GM18868 (cell line): ENCODE measurements around the gene MCIDAS.
A peak's percentile ranks its signal among the peaks of the same experiment; 100 is the strongest.

Experiments used
- ATAC-seq: cut with Tn5 transposase; IDR thresholded peaks from one replicate; pipeline ENCODE4 v1.9.1; 2021; ENCODE audit warnings: mild to moderate bottlenecking, moderate library complexity; ENCODE audit not compliant: unreplicated experiment

MCIDAS gene

DNA sequence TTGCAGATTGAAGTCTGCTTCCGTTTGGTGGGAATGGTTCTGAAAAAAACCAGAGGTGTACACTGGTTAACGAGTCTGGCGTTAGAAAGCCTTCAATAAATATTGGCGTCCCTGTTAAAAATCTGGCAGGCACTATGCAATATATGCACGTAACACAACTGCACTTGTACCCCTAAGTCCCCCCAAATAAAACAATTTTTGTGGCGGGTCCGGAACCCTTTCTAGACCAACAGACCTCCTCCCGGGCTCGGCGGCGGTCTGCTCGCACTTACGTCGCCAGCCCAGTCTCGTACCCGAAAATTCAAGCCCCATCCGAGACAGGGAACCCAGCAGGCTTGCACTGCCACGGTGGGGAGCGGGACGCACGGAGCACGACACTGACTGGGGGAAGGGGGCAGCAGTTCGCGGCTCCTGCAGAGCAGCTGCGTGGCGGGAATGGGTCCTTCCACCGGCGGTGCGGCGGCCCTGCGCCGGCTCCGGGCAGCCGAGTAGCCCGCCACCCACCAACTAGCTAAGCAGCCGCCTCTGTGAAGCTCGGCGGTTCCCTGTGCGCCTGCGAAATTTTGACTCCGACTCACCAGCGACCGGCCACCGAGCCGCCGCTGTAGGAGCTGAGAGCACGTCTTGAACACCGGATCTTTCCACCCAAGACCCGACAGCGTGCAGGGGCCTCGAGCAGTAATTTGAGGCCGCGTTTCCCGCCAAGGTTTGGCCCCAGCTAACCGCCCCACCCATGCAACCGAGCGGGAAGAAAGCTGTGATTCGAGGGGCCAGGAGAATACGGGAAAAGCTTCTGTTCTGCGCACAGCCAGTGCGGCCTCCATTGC, 3.9 kb downstream of the MCIDAS start:
- no peak for ATAC-seq

DNA sequence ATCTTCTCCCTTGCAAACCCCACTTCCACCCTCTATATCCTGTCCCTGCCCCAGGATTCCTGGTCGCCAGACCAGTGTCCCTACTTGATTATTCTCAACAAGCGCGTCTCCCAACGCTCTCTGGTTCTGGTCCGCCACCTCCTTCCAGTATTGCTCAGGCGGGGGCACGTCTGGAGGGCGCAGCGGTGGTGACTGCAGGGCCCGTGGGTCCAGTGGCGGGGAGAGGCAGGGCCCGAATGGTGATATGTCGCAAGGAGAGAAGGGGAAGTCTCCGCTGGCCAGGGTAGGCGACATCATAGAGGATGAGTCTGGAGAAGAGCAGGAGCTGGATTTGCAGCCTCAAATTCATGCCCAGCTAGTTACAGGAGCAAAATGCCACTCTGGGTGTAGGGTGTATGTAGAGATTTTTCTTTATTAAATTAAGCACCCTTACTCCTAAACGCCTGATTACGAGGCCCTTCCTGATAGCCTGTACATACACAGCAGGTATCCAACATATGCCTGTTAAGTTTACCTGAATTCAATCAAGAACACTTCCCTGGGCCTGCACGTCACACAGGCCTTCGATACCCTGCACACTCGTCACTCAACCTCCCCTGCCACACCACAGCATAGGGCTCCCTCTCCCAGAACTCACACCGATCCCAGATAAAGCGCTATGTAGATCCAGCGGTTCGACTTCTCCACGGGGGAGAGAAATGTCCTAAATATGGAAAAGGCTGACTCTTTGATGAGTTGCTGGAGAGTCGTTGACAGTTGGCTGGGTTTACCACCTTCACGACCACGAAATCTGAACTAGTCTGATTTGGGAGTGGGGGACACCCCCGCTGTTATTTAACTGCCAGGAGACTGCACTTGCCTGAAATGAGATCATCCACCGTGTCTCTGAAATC, 4.8 kb downstream of the MCIDAS start:
- no peak for ATAC-seq

DNA sequence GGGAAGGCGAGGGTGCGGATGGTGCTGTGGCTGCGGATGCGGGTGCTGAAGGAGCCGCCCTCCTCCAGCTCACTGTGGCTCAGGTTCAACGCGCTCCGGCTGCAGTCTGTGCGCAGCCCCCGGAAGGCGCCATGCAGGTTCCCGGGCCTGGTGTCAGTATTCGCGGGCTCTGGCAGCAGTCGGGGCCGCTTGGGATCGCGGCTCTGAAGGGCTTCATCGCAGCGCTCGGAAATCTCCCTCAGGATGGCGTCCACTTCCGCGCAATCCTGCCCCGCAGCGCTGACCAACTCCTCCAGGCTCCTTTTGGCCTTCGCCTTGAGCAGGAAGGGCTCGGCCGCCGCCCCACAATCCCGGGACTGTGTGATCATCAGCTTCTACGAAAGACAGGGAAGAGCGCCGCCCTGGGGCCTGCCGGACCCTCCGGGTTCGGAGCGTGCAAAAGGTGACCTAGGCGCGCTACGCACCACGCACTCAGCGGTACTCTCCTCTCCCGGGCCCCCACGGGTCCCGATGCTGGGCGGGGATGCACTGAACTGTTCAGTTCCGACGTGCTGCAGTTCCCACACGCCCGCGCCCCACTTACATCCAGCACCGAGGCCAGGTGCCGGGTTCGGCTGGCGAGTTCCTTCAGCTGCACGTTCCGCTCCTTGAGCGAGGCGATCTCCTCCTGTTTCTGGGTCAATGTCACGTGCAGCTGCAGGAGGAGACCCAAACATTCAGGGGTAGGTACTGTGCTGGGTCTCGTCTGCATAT, 6.5 kb downstream of the MCIDAS start:
- ATAC-seq, result no peak

DNA sequence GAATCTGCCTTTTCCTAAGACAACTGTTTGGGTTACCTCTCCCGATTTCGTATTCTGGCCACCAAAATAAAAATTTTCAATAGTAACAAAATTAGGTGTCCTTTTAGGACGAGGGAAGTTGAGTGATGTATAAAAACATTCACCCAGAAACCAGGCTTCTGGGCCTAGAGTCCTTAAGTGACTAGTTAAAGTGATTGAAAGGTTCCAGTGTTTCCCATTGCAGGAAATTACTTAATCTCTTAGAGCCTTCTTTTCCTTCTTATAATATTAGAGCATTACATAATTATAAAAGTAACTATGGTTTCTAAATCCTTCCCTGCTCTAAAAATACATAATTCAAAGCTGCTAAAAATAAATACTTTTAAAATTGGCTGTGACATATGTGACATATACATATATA, 7.3 kb downstream of the MCIDAS start:
- ATAC-seq, result no peak

DNA sequence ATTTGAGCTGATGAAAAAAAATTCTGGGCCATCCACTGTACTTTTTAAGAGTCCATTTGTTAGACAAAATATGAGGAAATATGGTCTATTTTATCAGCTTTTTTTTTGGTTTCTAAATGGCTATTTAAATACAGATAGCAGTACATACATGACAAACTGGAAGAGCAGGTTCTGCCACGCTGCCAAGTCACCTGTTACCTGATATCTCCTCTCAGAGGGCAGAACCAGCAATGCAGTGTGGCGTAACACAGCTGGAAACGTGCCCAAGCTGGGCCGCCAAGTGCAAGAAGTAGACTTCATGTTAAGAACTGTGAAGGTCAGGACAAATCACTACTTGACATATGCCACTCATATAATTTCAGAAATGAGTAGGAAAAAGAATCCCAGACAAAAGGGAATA, 8.1 kb downstream of the MCIDAS start:
- no peak for ATAC-seq

GRCh38 chr5:55211184-55211874, 15.8 kb downstream of the MCIDAS start:
- no peak for ATAC-seq

DNA sequence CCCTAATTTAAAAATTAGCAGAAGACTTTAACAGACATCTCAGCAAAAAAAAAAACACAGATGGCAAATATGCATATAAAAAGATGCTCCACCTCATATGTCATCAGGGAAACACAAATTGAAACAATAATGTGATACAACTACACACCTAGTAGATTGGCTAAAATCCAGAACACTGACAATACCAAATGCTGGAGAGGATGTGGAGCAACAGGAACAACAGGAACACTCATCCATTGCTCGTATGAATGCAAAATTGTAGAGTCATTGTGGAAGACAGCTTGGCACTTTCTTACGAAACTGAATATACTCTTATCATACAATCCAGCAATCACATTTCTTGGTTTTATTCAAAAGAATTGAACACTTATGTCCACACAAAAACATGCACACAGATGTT, 22.1 kb downstream of the MCIDAS start:
- ATAC-seq, result no peak

DNA sequence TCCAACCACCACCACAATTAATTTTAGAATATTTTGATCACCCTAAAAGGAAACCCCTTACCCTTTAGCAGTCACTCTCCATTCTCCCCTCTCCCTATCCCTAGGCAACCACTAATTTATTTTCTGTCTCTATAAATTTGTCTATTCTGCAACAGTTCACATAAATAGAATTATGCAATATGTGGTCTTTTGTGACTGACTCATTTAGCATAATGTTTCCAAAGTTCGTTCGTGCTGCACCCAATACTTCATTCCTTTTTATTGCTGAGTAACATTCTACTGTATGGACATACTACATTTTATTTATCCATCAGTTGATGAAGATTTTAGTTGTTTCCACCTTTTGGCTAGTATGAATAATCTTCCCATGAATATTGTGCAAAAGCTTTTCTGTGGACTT, 36.0 kb downstream of the MCIDAS start:
- no peak for ATAC-seq

DNA sequence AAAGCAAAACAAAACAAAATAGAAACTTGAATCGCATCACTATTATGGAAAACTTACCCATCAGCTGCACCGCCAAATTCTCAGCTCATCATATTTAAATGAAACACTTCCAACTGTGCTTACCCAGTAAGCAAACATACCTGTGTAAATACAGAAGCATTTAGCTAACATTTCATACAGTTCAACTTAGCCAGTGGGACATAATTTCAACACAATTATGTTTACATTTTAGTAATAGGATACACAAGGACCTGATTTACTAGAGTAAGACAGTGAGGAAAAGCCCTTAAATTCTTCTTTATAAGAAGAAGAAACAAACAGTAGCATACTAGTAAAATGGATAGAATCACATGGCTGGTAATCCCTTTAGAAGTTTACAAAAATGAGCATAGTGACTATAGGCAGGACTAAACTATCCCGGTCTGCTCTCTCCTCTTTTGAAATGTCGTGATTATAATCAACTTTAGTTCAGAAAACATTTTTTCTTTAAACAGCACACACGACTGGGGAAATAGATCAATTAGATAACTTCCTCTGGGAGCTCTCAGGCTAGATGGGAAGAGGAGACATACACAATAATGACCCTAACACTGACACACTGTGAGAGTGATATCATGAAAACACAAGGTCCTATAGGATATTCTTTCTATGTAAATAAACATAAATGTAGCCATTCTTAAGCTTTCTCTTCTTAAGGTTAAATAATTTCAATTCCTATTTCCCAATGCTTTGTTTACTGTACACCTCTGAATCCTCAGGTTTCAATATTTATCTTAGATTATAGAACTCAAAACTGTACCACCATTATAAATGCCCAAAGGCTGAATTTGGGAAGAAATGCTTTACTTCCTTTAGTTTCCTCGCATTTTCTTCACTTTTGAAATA, 38.2 kb downstream of the MCIDAS start:
- ATAC-seq, result no peak

DNA sequence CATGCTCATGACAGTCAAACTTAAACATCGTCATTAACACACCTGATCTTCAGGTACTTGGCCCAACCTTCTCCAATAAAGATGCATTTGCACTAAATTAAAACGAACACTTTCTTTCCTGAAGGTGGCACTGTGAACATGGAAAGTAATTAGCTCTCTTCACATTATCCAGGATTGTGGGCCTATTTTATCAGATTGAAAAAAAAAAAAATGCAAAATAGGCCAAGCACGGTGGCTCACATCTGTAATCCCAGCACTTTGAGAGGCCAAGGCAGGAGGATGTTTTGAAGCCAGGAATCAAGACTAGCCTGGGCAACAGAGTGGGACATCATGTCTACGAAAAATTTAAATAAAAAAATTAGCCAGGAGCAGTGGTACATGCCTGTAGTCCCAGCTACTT, 39.7 kb downstream of the MCIDAS start:
- no peak for ATAC-seq

- ATAC-seq, result no peak
These were observed 47.1 kb downstream of the MCIDAS start for GRCh38 chr5:55180016-55180415.

DNA sequence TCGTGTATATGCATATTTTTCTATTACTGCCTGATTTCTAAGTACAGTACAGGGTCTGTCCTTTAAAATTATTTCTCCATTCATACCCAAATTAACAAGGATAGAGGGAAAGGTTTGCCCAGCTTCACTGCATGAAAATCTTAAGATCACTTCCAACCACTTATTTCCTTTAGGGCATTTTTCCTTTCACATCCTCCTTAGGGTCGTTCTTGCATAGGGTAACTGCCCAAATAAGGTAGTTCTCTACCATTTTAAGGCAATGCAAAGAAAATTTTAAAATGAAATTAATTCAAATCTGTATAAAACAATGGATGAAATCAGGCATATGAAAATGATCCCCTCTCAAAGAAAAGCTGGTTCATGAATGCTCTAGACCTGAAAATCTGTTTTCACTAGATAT, 50.0 kb downstream of the MCIDAS start:
- ATAC-seq, result no peak

- ATAC-seq, result no peak
These were observed 50.8 kb downstream of the MCIDAS start for GRCh38 chr5:55176176-55176818.

DNA sequence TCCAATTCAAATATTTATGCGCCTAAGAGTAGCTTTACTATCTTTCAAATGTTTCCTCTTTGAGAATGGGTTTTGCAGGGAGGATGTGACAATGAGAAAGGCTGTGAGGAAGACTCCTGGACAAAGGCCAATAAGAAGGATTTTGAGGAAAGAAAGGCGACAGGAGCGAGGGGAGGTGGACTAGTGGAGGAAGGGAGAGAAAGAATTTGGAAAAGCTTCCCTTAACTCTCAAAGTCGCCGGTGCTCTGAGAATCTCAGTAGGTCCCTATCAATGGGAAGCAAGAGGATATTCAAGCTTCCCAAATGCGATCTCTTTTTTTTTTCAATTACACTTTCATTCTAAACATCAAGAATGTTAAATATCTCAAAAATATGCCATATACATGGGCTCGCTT, 51.3 kb downstream of the MCIDAS start:
- ATAC-seq, result no peak

DNA sequence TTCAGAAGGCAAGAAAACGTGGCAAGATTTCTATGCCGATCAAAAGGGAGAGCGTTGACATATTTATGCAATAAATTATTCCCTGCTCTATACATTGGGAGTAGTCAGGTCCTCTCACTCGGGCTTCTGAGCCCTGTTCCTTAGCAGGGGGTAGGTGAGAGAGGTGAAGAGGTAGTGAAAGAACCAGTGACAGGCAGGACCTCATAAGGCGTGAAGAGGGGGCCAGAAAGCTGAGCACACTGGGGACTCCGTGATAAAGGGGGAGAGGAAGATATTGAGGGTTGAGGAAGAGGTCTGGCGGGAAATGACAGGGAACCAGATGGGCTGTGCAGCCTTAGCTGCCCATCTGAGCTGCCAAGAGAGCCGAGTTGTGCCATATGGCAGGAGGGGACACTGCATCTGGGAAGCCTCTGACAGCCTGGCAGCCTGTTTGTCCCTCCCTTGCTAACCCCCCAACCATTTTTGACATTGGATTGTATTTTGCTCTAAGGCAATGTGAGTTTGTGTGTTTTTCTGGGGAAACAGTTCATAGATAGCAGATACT, 53.4 kb downstream of the MCIDAS start:
- ATAC-seq, result peak; percentile 1

GRCh38 chr5:55172937-55173686, 54.0 kb downstream of the MCIDAS start, which contains the start of gene CDC20B:
CDC20B (minus strand) TSS chr5:55173177; CDS start chr5:55173000, 177 bp downstream.
- peak; percentile 91 for ATAC-seq

- ATAC-seq, result peak; percentile 54
These were observed 54.8 kb downstream of the MCIDAS start for GRCh38 chr5:55172051-55172899.
